Hepatocyte (in vitro differentiated cells): ENCODE data around the gene RIMBP2. TPM values are rescaled to one million over a fixed set of nuclear protein-coding genes. Genes with fewer than 3 reads are reported as not detected.

ENCODE experiments used
- DNase-seq: peaks from one replicate; pipeline ENCODE4 v3.0.0-alpha.2; 2016; ENCODE audit warnings: low spot score
- H2AFZ ChIP-seq: fragments of 200-600 bp; sonication (generic); 2 replicates; pipeline ENCODE4 v1.6.0; 2016; ENCODE audit warnings: antibody characterized with exemption, mild to moderate bottlenecking
- H3K27ac ChIP-seq: fragments of 200-600 bp; sonication (generic); 2 replicates; pipeline ENCODE4 v1.5.1; 2016; ENCODE audit warnings: mild to moderate bottlenecking
- H3K27me3 ChIP-seq: fragments of 200-600 bp; sonication (generic); 2 replicates; pipeline ENCODE4 v1.6.1; 2016
- H3K36me3 ChIP-seq: fragments of 200-600 bp; sonication (generic); replicated peaks from 2 replicates; pipeline ENCODE4 v1.5.1; 2016; ENCODE audit warnings: low read depth; ENCODE audit not compliant: insufficient read depth
- H3K4me1 ChIP-seq: fragments of 200-600 bp; sonication (generic); 2 replicates; pipeline ENCODE4 v1.5.1; 2016; ENCODE audit warnings: mild to moderate bottlenecking, moderate library complexity; ENCODE audit not compliant: insufficient read depth
- H3K4me2 ChIP-seq: fragments of 200-600 bp; sonication (generic); 2 replicates; pipeline ENCODE4 v1.6.0; 2016
- H3K4me3 ChIP-seq: fragments of 200-600 bp; sonication (generic); 2 replicates; pipeline ENCODE4 v1.5.1; 2016; ENCODE audit warnings: mild to moderate bottlenecking
- H3K79me2 ChIP-seq: fragments of 200-600 bp; sonication (generic); 2 replicates; pipeline ENCODE4 v1.6.0; 2017; ENCODE audit warnings: mild to moderate bottlenecking
- H3K9me2 ChIP-seq: fragments of 200-600 bp; sonication (generic); replicated peaks from 2 replicates; pipeline ENCODE4 v1.6.0; 2017; ENCODE audit warnings: mild to moderate bottlenecking; ENCODE audit not compliant: insufficient read depth
- H3K9me3 ChIP-seq: fragments of 200-600 bp; sonication (generic); 2 replicates; pipeline ENCODE4 v1.5.1; 2016; ENCODE audit warnings: low read depth, mild to moderate bottlenecking
- H4K20me1 ChIP-seq: fragments of 200-600 bp; sonication (generic); 2 replicates; pipeline ENCODE4 v1.6.0; 2016; ENCODE audit warnings: mild to moderate bottlenecking; ENCODE audit not compliant: insufficient read depth, poor library complexity, severe bottlenecking
- EZH2 ChIP-seq: fragments of 200-600 bp; sonication (generic); IDR thresholded peaks from 2 replicates; pipeline ENCODE4 v1.6.1; 2016; ENCODE audit warnings: antibody characterized with exemption, mild to moderate bottlenecking, borderline replicate concordance
- EZH2phosphoT487 ChIP-seq: fragments of 200-600 bp; sonication (generic); IDR thresholded peaks from one replicate; pipeline ENCODE4 v1.6.1; 2018; ENCODE audit warnings: antibody characterized with exemption, mild to moderate bottlenecking, low read depth, moderate library complexity; ENCODE audit not compliant: unreplicated experiment, severe bottlenecking
- WGBS: methylation state at CpG from one replicate; pipeline ENCODE4 v1.1.6; 2016; ENCODE audit warnings: low lambda C conversion rate; ENCODE audit errors: missing lambda C conversion rate; 5-methylcytosine and 5-hydroxymethylcytosine counted together
- polyA plus RNA-seq: library from polyadenylated mRNA; unstranded; fragments of >200 nt; fragmentation: Nextera tagmentation; extraction: Ambion mirVana; gene quantifications from 2 replicates; pipeline ENCODE4 v1.2.1, GENCODE V29; 2016
- total RNA-seq: library from RNA; depleted of rRNA; stranded (reverse); fragments of >200 nt; gene quantifications from 2 replicates; pipeline ENCODE4 v1.2.3, GENCODE V29; 2014
- TF ChIP-seq, protein P1 (sequence below): fragments of 200-600 bp; sonication (generic); IDR thresholded peaks from 2 replicates; pipeline ENCODE4 v1.5.1; 2016; ENCODE audit warnings: antibody characterized with exemption, mild to moderate bottlenecking; ENCODE audit not compliant: poor library complexity

RIMBP2 gene
- total and polyA plus RNA-seq, 2 experiments from 2014 or later, result 2.5 to 4.4 TPM

DNA sequence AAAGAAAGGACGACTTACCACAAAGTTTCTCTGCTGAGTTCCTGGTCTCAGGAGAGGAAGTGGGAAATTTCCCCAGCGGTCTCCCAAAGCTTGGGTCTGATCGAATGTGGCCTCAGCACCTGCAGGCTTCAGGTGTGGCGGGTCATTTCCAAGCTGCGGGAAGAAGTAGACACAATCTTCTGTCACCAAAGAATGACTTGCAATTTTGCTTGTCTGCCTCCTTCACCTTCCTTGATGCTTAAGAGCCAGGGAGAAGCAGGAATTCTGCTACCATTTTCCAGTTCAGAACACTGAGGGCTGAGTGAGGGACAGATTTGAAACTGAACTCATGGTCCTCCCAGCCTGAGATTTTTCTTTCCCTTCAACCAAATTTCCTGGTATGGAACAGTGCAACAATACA is 87.8 kb downstream of the RIMBP2 start:
- Histone ChIP-seq H3K79me2 (no peaks in the 10 kb centered on the region), H2AFZ (no peak overlapping the region), H3K4me1 (no peaks in the 10 kb centered on the region), H3K27me3 (no peaks in the 10 kb centered on the region), H3K9me2 (no peaks in the 10 kb centered on the region), H3K27ac (no peak overlapping the region), H3K4me2 (no peak overlapping the region), H3K4me3 (no peak overlapping the region), H4K20me1 (no peaks in the 10 kb centered on the region), H3K36me3 (no peaks in the 10 kb centered on the region), H3K9me3 (no peaks in the 10 kb centered on the region)
- WGBS, result 95% methylated on average over 5 of the region's 5 CpGs
- DNase-seq, result no peak
- TF ChIP-seq EZH2, result no peak
- TF ChIP-seq, protein P1, sequence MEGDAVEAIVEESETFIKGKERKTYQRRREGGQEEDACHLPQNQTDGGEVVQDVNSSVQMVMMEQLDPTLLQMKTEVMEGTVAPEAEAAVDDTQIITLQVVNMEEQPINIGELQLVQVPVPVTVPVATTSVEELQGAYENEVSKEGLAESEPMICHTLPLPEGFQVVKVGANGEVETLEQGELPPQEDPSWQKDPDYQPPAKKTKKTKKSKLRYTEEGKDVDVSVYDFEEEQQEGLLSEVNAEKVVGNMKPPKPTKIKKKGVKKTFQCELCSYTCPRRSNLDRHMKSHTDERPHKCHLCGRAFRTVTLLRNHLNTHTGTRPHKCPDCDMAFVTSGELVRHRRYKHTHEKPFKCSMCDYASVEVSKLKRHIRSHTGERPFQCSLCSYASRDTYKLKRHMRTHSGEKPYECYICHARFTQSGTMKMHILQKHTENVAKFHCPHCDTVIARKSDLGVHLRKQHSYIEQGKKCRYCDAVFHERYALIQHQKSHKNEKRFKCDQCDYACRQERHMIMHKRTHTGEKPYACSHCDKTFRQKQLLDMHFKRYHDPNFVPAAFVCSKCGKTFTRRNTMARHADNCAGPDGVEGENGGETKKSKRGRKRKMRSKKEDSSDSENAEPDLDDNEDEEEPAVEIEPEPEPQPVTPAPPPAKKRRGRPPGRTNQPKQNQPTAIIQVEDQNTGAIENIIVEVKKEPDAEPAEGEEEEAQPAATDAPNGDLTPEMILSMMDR, result no peak
- no peak for TF ChIP-seq EZH2phosphoT487

DNA sequence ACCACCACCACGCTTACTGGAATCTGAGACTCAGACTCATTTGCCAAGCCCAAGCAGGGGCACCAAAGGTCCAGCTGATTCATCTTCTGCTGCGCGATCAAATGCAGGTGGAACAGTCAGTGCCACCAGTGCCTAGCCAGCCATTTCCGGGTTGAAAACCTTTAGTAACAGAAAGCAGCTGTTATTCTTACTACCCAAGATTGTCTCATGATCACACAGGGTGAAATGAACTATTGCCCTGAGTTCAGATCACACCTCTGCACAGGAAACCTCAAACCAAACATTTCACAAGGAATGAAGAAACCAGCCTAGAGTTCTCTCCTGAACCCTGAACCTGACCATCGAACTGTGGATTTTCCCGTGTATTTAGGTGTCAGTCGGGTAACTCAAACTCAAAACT is 88.9 kb downstream of the RIMBP2 start:
- Histone ChIP-seq H2AFZ (no peak overlapping the region), H3K4me2 (no peak overlapping the region), H3K9me2 (no peaks in the 10 kb centered on the region), H3K36me3 (no peaks in the 10 kb centered on the region), H3K27ac (no peak overlapping the region), H3K4me3 (no peak overlapping the region), H3K79me2 (no peaks in the 10 kb centered on the region), H3K9me3 (no peaks in the 10 kb centered on the region), H3K4me1 (no peaks in the 10 kb centered on the region), H4K20me1 (no peaks in the 10 kb centered on the region), H3K27me3 (no peaks in the 10 kb centered on the region)
- TF ChIP-seq EZH2 (no peak), EZH2phosphoT487 (no peak)
- TF ChIP-seq, protein P1, result no peak
- 96% methylated on average over 7 of the region's 7 CpGs for WGBS
- no peak for DNase-seq

DNA sequence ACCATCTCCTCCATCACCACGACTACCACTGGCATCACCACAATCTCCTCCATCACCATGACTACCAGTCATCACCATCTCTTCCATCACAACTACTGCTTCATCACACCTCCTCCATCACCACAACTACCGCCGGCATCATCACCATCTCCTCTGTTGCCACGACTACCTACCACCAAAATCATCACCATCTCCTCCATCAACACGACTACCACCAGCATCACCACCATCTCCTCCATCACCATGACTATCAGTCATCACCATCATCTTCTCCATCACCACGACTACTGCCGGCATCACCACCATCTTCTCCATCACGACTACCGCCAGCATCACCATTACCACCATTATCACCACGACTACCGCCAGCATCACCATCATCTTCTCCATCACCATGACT is 89.5 kb downstream of the RIMBP2 start:
- Histone ChIP-seq H3K27ac (no peak overlapping the region), H2AFZ (no peak overlapping the region), H3K4me1 (no peaks in the 10 kb centered on the region), H3K9me2 (no peaks in the 10 kb centered on the region), H3K27me3 (no peaks in the 10 kb centered on the region), H3K4me2 (no peak overlapping the region), H3K79me2 (no peaks in the 10 kb centered on the region), H3K36me3 (no peaks in the 10 kb centered on the region), H3K4me3 (no peak overlapping the region), H3K9me3 (no peaks in the 10 kb centered on the region), H4K20me1 (no peaks in the 10 kb centered on the region)
- no peak for TF ChIP-seq EZH2phosphoT487
- no peak for TF ChIP-seq EZH2
- TF ChIP-seq, protein P1, result no peak
- WGBS, result 93% methylated on average over 11 of the region's 11 CpGs
- no peak for DNase-seq

DNA sequence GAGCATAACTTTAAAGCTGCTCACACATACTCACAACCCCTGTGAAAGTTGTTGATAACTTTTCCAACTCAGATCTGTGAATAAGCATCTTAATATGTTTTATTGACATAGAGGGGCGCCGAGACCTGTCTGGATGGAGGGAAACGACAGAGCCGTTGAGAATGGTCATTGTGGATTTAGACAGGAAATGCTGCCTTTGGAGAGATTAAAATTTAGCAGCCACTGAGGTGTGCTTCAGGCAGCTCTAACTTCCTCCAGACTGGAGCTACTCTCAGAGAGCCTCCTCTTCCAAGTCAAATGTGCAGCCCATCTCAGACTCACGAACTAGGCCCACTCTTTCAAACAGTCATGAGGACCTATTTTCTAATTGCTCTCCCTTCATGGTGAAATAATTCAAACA is 90.9 kb downstream of the RIMBP2 start:
- Histone ChIP-seq H3K36me3 (no peaks in the 10 kb centered on the region), H3K9me2 (no peaks in the 10 kb centered on the region), H3K4me3 (no peak overlapping the region), H2AFZ (no peak overlapping the region), H4K20me1 (no peaks in the 10 kb centered on the region), H3K27ac (no peak overlapping the region), H3K27me3 (no peaks in the 10 kb centered on the region), H3K4me1 (no peaks in the 10 kb centered on the region), H3K9me3 (no peaks in the 10 kb centered on the region), H3K4me2 (no peak overlapping the region), H3K79me2 (no peaks in the 10 kb centered on the region)
- no peak for DNase-seq
- TF ChIP-seq EZH2phosphoT487 (no peak), EZH2 (no peak)
- TF ChIP-seq, protein P1, result no peak
- WGBS, result 65% methylated on average over 5 of the region's 5 CpGs
